HPDE6-E6E7 (cell line): ENCODE measurements around the gene SCNN1G.

ENCODE experiments used
- DNase-seq: peaks from one replicate; pipeline ENCODE4 v3.0.0; 2011; ENCODE audit warnings: missing footprints; ENCODE audit errors: extremely low spot score

SCNN1G gene

DNA sequence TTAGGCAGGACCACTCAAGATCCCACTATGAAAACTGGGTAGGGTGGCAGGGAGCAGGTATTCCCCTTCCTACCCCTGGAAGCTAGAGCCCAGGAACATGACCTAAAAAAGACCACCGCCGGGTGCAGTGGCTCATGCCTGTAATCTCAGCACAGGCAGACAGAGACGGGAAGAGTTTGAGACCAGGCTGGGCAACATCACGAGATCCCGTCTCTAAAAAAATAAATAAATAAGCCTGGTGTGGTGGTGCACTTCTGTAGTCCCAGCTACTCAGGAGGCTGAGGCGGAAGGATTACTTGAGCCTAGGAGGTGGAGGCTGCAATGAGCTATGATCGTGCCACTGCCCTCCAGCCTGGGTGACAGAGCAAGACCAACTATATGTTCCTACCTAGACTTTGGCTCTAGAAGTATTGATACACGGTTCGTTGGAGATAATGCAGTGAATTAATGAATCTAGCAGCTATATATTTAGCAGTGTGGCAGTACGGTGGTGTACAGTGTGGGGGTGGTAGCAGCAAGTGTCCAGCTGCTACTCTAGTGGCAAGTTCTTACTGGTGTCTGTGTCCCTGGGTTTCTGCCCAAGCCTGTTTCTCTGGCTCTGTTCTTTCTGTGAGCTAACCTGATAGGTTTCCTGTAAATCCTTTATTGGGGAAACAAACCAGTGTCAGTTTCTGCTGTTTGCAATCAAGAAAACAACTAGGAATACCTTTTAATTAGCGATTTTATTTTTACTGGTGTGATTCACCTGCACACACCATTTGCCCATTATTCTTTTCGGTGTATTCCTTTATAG lies 30.0 kb upstream of the SCNN1G start:
- no peak for DNase-seq

DNA sequence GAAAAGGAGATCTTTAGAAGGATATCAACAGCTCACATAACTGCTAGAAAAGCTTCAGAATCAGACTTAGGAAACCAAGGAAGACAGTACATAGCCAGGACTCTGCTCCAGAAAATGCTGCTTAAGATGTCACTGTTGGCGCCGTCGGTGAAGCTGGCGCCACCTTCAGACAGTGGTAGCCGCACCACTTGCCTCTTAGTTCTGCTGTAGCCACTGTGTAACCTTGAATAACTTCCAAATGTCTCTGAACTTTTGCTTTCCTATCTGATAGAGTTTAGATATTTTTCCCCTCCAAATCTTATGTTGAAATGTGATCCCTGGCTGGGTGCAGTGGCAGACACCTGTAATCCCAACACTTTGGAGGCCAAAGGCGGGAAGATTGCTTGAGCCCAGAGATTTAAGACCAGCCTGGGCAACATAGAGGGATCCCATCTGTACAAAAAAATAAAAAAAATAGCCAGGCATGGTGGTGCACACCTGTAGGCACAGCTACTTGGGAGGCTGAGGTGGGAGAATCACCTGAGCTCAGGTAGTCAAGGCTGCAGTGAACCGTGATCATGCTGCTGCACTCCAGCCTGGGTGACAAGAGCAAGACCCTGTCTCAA lies 27.0 kb upstream of the SCNN1G start:
- no peak for DNase-seq

DNA sequence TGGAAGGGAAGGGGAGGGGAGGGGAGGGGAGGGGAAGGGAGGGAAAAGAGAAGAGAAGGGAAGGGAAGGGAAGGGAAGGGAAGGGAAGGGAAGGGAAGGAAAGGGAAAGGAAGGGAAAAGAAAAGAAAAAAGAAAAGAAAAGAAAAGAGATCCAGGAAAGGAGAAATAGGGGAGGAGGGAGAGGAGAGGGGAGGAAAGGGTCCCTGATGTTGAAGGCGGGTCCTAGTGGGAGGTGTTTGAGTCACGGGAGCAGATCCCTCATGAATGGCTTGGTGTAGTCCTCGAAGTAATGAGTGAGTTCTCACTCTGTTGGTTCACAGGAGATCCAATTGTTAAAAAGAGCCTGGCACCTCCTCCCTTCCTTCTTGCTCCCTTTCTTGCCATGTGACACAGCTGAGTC lies 26.4 kb upstream of the SCNN1G start:
- no peak for DNase-seq

DNA sequence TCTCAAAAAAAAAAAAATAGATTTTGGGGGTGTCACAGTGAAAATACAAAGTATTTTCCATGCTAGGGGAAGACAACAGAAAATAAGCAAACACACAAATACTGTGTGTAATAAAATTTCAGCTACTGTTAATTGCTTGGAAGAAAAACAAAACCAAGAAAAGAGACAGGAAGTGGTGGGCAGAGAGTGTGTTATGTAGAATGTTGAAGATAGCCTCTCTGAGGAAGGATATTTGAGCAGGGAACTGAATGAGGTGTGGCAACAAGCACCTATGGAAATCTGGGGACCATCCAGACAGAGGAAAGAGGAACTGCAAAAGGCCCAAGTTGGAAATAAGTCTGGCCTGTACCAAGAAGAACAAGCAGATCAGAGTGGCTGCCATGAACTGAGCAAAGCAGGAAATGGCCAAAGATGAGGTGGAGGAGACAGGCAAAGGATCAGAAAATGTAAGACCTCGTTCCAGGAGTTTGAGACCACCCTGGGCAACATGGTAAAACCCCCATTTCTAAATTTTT lies 25.5 kb upstream of the SCNN1G start:
- DNase-seq = no peak

DNA sequence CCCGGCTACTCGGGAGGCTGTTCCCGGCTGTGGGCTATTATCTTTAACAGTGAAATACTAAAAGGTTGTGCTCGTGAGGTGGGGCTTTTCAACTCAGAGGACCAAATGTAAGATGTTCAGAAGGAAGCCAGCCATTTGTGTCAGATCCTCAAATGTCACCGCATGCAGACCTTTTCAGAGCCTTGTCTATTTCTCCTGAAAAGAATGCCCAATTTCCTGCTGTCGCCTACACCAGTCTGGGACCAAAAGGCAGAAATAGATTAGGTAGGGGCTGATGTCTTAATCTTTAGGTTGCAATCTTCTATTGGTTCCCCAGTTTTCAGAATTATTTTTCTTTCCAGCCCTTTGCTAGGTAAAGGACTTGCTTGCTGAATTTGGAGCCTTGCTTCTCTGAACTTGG lies 24.4 kb upstream of the SCNN1G start:
- DNase-seq = no peak

DNA sequence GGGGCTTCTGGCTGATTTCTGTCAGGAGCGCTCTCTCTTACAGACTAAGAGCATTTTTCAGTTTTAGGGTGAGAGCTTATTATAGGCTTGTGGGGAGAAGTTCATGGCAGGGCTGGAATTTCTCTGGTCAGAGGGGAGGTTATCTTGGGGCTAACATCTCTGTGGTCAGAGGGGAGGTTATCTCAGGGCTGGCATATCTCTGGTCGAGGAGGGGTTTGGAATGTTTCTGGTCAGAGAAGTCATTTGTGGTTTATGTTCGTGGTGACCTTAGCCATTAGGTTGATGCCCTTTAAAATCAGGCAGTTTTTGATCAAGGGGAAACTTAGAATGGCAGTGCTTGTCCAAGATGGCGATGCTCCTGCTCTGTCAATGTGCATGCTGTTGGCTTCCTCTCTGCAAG lies 22.5 kb upstream of the SCNN1G start:
- DNase-seq = no peak

DNA sequence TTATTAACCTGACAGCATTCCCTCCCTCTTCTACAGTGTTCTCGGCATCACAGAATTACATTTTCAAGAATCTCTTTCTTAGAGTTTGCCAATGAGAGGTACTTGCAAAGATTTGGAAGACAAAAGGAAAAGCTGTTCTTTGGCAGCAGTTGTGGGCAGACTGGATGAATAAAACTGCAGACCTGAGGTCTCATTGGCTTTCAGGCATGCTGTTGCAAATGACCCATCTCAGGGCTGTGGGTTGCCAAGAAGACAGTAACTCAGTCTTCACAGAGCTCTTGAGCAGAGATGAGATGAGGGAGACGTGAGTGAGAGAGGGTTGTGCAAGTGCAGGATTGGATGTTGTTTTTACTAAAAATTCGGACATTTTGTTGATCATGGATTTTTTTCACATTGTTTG lies 22.0 kb upstream of the SCNN1G start:
- DNase-seq = no peak

DNA sequence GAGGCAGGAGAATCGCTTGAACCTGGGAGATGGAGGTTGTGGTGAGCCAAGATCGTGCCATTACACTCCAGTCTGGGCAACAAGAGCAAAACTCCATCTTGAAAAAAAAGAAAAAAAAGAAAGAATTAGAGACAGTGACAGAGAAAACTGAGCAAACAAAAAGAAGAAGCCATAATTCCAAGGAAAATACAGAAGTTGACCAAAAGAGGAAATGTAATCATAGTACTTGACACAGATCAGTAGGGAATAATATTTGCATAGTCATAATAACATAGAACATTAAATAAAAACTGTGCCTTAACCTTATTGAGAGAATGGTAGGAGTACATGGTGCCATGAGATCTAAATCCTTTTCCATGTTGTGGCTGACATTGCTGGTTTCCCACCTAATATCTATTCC lies 18.6 kb upstream of the SCNN1G start:
- DNase-seq = no peak

DNA sequence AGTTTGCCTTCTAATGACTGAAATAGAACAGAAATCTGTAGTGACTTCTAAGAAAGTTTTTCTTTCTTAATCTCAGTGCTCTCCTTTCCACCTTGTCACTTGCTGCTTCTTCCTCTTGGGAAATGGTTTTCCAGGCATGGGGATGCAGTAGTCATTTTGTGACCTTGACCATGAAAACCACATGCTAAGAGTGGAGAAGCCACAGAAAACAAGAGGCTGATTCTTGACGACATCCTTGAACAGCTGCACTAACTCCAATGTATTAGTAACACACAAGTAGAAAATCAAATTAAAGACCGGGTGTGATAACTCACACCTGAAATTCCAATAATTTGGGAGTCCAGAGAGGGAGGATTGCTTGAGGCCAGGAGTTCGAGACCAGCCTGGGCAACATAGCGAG lies 17.8 kb upstream of the SCNN1G start:
- DNase-seq = no peak

DNA sequence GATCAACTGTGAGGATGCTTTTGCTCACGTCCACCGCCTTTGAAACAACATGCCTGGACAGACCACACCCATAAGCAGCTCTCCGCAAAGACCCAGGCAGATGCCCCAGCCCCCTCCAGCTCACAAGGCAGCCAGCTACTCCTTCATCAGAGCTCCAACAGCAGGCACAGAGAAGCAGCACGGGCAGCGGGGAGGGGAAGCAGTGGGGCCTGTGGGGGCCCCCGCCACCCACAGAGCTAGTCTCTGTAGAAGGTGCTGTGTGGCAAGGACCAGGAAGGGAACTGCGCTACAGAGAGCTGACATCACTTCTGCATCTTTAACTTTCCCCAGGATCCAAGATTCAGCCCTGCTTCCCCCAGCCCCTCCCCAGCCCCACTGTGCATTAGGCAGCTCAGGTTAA lies 10.0 kb upstream of the SCNN1G start:
- no peak for DNase-seq

DNA sequence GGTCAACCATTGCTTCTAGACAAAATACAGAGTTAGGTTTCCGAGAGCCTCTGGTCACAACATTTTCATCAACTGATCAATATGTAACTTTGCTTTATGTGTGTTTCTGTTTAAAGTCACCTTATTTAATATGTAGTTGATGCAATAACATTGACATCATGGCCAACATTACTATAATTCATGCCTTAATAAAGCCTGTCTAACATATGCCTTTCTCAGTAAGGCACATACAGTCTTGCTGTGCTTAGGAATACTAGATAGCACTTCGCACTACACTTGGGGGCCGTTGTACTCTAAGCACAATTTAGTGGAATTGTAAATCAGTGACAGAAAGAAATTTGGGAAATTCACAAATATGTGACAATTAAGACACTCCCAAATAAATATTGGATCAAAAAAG lies 9.6 kb upstream of the SCNN1G start:
- DNase-seq = no peak

DNA sequence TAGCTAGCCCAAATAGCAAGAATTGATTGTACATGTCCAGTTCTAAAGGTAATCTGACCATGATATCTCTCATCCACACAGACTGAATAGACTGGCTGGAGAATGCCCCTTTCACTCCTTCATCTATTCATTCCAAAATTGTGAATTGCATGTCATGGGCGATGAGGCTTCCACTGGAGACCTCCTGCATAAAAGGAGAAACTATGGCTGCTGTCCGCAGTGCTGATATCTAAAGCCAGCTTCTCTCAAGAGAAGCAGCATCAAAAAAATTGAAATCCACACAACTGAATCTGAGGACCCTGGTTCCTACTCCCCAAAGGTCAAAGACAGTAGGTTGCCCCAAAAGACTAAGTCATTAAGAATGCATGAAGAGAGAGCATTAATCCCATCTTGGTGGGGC lies 7.9 kb upstream of the SCNN1G start:
- DNase-seq = no peak

DNA sequence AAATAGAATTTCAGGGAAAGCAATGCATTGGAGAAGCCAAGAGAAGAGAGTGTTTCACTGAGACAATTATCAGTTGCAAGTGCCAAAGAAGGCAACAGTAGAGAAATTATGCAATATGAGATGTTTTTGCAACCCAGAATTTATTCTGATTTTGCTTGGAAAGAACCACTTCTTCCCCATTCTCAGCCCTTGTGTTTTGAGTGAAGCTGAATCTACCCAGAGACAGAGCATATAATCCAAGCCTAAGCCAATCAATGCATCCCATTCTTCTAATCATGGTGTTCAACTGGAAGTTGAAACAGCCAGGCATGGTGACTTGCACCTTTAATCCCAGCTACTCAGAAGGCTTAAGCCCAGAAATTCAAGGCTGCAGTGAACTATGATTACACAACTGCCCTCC lies 6.9 kb upstream of the SCNN1G start:
- no peak for DNase-seq

DNA sequence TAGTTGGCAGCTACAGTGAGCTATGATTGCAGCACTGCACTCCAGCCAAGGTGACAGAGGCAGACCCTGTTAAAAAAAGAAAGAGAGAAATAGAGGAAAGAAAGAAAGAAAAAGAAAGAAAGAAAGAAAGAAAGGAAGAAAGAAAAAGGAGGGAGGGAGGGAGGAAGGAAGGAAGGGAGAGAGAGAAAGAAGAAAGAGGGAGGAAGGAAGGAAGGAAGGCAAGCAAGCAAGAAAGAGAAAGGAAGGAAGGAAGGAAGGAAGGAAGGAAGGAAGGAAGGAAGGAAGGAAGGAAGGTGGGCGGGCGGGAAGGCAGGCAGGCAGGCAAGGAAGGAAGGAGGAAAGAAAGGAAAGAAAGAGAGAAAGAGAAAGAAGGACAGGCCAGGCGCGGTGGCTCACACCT lies 1.0 kb upstream of the SCNN1G start:
- no peak for DNase-seq

DNA sequence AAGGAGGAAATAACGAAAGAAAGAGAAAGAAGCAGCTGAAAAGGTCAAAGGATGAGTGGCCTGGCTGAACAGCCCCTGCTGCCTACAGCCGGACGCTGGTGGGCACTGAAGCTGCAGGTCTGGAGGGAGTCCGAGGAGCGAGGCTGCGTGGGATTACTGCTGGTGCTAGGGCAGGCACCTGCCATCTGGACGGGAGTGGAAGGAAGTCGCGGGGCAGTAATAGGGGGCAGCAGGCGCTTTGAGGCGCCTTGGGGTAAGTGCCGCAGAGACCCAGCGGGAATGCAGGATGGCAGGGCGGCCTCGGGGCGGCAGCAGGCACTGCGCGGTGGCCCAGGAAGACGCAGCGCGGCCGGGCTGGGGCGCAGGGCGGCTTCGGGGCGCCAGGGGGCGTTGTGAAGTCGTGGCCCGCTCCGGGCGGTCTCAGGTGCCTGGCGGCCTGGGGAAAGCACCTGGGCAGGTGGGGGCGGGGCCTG lies 303 bp upstream of the SCNN1G start:
- peak; percentile 91 for DNase-seq

DNA sequence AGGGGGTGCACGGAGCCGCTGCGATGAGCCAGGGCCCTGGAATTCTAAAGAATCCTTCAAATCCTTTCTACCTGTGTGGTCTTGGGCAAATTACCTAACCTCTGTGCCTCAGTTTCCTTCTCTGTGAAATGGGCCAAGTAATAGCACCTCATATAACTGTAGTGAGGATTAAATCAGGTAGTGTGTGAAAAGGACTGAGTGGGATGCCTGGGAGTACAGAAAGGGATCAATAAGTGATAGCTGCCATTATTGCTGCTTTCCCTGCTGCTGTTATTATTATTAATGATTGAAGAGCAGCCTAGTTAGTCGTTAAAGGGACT lies 958 bp downstream of the SCNN1G start:
- DNase-seq = no peak

DNA sequence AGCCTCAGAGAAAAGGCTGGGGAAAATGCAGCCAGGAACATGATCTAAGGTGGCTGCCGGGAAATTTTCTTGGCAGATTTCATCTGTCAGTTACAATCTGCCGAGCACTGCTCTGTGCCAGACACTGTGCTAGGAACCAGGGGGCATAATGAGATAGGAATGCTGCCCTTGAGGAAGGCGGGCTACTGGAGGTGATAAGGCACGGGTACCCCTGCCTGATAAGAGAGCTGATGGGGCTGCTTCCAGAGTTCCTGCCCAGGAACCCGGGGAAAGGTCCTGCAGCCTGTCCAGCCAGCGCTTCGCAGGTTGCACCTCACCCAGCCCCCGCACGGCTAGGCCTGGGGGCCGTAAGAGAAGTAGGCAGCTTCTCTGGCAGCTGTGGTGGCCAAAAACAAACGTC lies 3.1 kb downstream of the SCNN1G start:
- no peak for DNase-seq

DNA sequence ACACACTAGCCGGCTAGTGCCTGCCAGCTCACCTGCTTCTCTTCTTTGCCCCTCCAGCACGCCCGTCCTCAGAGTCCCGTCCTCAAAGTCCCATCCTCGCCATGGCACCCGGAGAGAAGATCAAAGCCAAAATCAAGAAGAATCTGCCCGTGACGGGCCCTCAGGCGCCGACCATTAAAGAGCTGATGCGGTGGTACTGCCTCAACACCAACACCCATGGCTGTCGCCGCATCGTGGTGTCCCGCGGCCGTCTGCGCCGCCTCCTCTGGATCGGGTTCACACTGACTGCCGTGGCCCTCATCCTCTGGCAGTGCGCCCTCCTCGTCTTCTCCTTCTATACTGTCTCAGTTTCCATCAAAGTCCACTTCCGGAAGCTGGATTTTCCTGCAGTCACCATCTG lies 3.6 kb downstream of the SCNN1G start:
- DNase-seq = no peak

DNA sequence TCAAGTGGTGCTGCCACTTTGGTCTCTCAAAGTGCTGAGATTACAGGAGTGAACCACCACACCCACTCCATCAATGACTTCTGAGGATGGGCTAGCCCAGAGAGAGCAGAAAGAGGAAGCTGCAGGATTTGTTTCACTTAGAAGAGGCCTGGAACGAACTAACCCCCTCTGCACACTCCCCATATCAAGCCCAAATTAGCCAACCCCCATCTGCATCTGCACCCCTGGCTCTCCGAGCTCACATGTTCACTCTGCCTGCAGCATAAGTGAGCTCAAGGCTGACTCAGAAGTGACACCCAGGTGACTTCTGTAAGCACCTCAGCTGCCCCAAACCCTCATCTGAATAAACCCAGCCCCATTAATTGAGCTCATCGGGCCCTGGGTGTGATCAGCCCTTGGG lies 4.8 kb downstream of the SCNN1G start:
- DNase-seq = no peak

DNA sequence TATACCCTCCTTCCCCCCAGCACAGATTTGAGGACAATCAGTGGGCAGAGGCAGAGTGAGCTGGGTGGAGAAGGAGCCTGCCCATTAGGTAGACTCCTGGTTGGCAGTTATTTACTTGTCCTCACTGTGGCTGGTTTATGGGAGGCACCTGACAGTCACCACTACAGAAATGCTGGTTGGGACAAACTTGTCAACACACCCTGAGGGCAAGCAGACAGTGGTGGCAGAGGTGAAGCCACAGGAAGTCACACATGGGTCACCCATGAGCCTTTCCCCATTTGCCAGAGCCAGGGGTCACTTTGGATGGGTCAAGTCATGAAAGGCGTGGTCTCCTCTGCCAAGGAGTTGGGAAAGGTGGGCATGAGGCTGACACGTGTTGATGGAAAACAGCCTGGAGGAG lies 6.4 kb downstream of the SCNN1G start:
- no peak for DNase-seq

DNA sequence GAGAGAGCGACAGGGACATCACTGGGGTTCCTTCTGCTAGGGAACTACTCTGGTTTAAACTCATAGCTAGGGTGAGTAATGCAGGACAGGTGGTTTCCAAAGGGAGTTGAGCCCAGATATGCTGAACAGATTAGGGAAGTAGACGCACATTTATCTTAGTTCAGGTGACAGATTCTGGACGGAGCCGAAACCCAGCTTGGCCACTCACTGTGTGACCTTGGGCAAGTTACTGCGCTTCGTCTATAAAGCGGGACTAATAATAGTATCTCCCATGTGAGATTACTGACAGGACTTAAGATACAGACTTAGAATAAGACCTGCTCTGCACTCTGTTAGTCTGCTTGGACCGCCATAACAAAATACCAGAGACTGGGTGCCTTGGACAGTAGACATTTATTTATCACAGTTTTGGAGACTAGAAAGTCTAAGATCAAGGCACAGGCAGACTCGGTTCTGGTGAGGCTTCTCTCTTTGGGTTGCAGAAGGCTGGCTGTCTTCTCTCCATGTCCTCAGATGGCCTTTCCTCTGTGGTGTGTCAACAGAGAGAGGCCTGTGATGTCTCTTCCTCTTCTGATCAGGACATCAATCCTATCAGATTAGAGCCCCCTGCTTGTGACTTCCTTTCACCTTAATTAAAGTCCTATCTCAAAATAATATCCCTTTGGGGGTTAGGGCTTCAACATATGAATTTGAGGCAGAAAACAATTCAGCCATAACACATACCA lies 12.1 kb downstream of the SCNN1G start:
- no peak for DNase-seq

DNA sequence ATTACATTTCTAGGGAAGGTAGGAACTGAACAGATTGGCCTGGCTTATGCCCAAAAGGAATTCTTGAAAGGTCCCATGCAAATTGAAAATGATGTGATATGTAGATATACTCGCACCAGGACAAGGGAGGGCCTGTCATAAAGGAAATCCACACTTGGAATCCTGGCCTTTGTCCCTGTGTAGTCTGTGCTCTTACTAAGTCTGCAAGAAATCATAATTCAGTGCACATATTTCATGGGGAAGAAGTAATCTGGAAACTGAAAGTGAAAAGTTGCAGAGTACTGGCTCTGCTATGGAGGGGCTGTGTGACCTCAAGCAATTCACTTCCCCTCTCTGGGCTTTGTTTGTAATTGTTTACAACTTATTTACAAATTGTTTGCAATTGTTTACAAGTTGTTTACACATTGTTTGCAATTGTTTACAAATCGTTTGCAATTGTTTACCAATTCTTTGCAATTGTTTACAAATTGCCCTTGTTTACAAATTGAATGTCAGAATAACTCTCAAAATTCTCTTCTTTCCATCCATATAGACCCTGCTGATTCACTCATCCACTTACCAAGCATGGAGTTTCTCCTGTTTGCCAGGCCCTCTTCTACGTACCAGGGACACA lies 12.9 kb downstream of the SCNN1G start:
- no peak for DNase-seq

DNA sequence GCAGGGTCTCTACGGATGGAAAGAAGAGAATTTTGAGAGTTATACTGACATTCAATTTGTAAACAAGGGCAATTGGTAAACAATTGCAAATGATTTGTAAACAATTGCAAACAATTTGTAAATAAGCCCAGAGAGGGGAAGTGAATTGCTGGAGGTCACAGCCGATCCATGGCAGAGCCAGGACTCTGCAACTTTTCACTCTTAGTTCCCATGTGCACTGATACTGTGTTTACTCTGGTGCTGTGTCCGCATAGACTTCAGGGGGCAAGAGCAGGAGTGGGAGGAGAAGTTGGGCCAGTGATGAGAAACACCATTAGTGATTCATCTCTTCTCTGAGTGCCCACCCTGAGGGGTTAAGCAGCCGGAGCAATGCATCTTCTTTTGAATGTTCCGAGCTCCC lies 14.0 kb downstream of the SCNN1G start:
- no peak for DNase-seq
